PC-9 (cell line): ENCODE results near the gene GAA.

ENCODE experiments used
- CTCF ChIP-seq: fragments of 200-600 bp; sonication (generic); conservative IDR thresholded peaks from 2 replicates; pipeline ENCODE4 v1.6.1; 2017; ENCODE audit warnings: mixed run types, antibody characterized with exemption, mild to moderate bottlenecking, moderate library complexity
- EZH2 ChIP-seq: fragments of 200-600 bp; sonication (generic); IDR thresholded peaks from 2 replicates; pipeline ENCODE4 v1.8.0; 2017; ENCODE audit warnings: antibody characterized with exemption, low read depth

- TF ChIP-seq CTCF, result no peak
- no peak for TF ChIP-seq EZH2
Observed at GRCh38 chr17:80114758-80115157, 13.4 kb downstream of the GAA start.
